GM12872 (cell line): ENCODE results near the gene TMEM184A.

ENCODE experiments used
- CTCF ChIP-seq: IDR thresholded peaks from 3 replicates; pipeline ENCODE4 v1.5.1; 2011; ENCODE audit warnings: low read depth, mild to moderate bottlenecking, low read length, moderate library complexity; ENCODE audit not compliant: insufficient read depth

TMEM184A gene

GRCh38 chr7:1598961-1599639, 43.1 kb upstream of the TMEM184A start:
- TF ChIP-seq CTCF = no peak

DNA sequence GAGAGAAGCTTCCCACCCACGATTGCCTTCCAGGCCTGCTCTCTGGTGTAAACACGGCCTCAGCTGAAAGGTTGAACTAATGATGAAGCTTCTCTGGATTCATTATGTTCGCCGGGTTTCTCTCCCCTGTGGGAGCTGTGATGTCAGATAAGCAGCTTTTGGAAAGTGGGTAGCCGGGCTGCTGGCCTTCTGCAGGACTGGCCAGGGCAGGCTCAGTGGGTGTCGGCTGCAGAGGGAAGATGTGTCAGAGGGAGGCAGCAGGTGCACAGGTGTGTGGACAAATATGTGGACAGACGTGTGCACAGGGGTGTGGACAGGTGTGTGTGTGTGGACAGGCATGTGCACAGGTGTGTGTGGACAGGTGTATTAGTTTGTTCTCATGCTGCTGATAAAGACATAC, 42.3 kb upstream of the TMEM184A start:
- TF ChIP-seq CTCF = no peak

DNA sequence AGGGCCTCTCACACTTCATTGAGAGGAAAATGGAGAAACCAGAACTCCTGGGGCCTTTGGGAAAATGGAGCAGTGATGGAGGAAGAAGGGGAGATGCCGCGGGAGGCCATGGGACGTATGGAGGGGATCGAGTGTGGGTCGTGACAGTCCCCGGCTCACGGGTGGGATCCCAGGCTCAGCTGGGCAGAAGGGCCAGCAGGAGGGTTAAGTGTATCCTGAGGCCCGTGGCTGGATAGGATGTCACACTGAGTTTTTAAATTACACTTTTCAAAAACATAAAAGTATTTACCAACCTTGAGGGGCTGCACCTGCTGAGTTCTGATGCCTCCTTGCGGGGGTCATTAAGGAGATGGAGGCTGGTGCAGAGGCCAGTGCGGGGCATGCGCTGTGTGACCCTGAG, 41.8 kb upstream of the TMEM184A start:
- no peak for TF ChIP-seq CTCF

DNA sequence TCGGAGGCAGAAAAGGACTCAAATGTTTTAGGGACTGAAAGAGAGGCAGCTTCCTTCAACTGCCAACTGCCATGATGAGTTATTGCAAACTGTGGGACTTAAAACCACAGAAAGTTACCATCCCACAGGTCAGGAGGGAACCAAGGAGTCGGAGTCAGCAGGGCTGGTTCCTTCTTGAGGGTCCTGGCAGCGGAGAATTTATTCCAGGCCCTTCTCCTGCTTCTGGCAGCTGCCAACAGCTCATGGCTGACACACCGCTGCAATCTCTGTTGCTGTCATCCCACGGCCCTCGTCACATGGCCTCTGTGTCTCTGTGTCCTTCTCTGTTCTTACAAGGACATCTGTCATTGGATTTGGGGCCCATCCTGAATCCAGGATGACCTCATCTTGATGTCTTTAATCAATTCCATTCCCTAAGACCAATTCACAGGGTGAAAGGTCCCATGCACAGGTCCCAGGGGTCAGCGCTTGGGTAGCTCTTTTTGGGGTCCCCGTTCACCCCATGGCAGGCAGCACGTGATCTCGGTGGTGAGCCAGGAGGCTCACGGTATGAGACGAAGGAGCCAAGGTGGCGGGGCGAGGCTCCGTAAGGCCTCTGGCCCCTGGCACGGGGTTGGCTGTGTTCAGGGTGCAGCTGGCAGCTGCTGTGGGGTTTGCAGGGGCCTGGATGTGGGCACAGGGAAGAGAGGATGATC, 41.2 kb upstream of the TMEM184A start:
- no peak for TF ChIP-seq CTCF

DNA sequence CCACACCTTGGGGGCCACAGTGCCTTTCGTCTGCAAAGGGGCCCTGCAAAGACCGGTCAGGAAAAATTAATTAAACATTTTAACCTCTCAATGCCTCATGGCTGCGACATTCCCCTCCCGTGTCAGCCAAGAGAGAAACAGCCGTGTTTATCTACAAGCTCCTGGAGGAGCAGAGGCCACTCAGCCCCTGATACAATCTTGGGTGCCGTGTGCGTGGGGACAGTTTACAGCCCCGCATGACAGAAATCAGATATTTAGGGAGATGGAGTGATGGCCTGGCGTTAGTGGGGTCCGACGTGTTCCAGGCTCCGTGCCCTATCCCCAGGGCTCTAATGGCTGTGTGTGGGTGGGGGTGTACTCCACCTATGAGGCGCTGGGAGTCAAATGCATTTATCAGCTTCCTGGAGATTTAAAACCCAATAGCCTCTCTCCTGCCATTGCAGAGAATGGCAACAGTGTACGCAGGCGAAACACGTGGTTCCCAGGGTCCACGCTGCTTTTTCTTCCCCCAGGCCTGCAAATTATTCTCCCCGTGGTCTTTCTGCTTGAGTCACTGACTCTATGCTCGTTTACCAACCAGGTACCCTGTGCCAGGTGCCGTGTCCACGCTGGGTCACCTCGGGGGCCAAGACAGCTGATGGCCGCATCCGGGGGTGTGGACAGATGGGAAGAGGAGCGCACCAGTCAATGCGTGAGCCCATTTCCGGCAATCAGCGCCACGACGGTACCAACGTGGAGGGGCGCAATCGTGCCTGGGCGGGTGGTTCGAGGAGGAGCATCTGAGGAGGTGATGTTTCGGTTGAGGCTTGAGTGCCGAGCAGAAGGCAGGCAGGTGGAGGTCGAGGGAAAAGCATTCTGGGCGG, 40.4 kb upstream of the TMEM184A start:
- no peak for TF ChIP-seq CTCF

GRCh38 chr7:1595636-1596035, 39.6 kb upstream of the TMEM184A start:
- no peak for TF ChIP-seq CTCF

DNA sequence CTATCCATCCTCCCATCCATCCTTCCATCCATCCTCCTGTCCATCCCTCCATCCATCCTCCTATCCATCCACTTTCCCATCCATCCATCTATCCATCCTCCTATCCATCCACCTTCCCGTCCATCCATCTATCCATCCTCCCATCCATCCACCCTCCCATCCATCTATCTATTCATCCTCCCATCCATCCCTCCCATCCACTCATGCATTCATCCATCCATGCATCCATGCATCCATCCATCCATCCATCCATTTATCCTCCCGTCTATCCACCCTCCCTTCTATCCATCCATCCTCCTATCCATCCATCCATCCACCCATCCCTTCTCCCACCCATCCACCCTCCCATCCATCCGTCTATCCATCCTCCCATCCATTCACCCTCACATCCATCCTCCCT, 39.0 kb upstream of the TMEM184A start:
- no peak for TF ChIP-seq CTCF
